SK-N-SH (cell line): ENCODE data around the gene RNF175. TPM values are rescaled to one million over a fixed set of nuclear protein-coding genes. Genes with fewer than 3 reads are reported as not detected.
A peak's percentile ranks its signal among the peaks of the same experiment; 100 is the strongest.

ENCODE experiments used
- CTCF ChIA-PET: fragments of 300-600, 350-600 bp; formaldehyde crosslinking; extraction: SDS; loops from one replicate; lab custom pipeline; 2021; lab: Yijun Ruan, JAX
- POLR2A ChIA-PET: fragments of 350-600 bp; sonication (Branson Sonifier 250); formaldehyde crosslinking; extraction: SDS; loops from one replicate; lab custom pipeline; 2020; ENCODE audit warnings: antibody characterized with exemption, inconsistent platforms; lab: Yijun Ruan, JAX
- DNase-seq: peaks from one replicate; pipeline ENCODE4 v3.0.0; 2012
- H2AFZ ChIP-seq: fragments of 200-600 bp; sonication (generic); 2 replicates; pipeline ENCODE4 v1.8.1; 2016; ENCODE audit warnings: antibody characterized with exemption, mild to moderate bottlenecking, low read depth
- H3F3A ChIP-seq: fragments of 200-600 bp; sonication (generic); replicated peaks from 2 replicates; pipeline ENCODE3; 2016; ENCODE audit warnings: antibody characterized with exemption, mild to moderate bottlenecking; ENCODE audit not compliant: insufficient read depth
- H3K27ac ChIP-seq, 2 experiments: fragments of 200-500 bp in 1 of 2; fragments of 200-600 bp in 1 of 2; sonication (Bioruptor generic) in 1 of 2; sonication (generic), shearing (Covaris generic) in 1 of 2; 2 replicates each; pipeline versions ENCODE4 v1.5.1 to v1.6.1; 2014 to 2016; ENCODE audit warnings: low read depth in 2 of 2, inconsistent platforms in 1 of 2, low read length in 1 of 2, mild to moderate bottlenecking in 1 of 2, mixed read lengths in 1 of 2
- H3K27me3 ChIP-seq: fragments of 200-600 bp; sonication (generic), shearing (Covaris generic); 2 replicates; pipeline ENCODE4 v1.6.1; 2016; ENCODE audit warnings: mixed run types; ENCODE audit not compliant: insufficient read depth
- H3K36me3 ChIP-seq, 2 experiments: fragments of 200-500 bp in 1 of 2; fragments of 200-600 bp in 1 of 2; sonication (Bioruptor generic) in 1 of 2; sonication (generic) in 1 of 2; replicated peaks in 1 of 2; 2 replicates each; pipeline versions ENCODE3 to v1.5.1; 2014 to 2016; ENCODE audit warnings: low read length in 1 of 2, mild to moderate bottlenecking in 1 of 2; ENCODE audit not compliant: insufficient read depth in 2 of 2, control insufficient read depth in 1 of 2
- H3K4me1 ChIP-seq, 2 experiments: fragments of 200-500 bp in 1 of 2; fragments of 200-600 bp in 1 of 2; sonication (Bioruptor generic) in 1 of 2; sonication (generic), shearing (Covaris generic) in 1 of 2; 2 replicates each; pipeline versions ENCODE4 v1.5.1 to v1.6.1; 2014 to 2016; ENCODE audit warnings: low read depth in 1 of 2, low read length in 1 of 2, mixed run types in 1 of 2; ENCODE audit not compliant: insufficient read depth in 2 of 2, control insufficient read depth in 1 of 2
- H3K4me2 ChIP-seq: fragments of 200-600 bp; sonication (generic), shearing (Covaris generic); 2 replicates; pipeline ENCODE4 v1.6.1; 2017; ENCODE audit warnings: mixed run types
- H3K4me3 ChIP-seq, 2 experiments: fragments of 200-500 bp in 1 of 2; fragments of 200-600 bp in 1 of 2; sonication (Bioruptor generic) in 1 of 2; sonication (generic), shearing (Covaris generic) in 1 of 2; 2 replicates each; pipeline versions ENCODE4 v1.5.1 to v1.8.1; 2014 to 2016; ENCODE audit warnings: low read depth in 2 of 2, inconsistent platforms in 1 of 2, low read length in 1 of 2, mild to moderate bottlenecking in 1 of 2, mixed read lengths in 1 of 2, moderate library complexity in 1 of 2
- H3K79me2 ChIP-seq: fragments of 200-600 bp; sonication (generic); 2 replicates; pipeline ENCODE4 v1.8.1; 2017; ENCODE audit warnings: mild to moderate bottlenecking; ENCODE audit not compliant: insufficient read depth
- H3K9ac ChIP-seq: fragments of 200-600 bp; sonication (generic); 2 replicates; pipeline ENCODE4 v1.6.1; 2017; ENCODE audit warnings: mixed run types
- H3K9me2 ChIP-seq: fragments of 200-600 bp; sonication (generic); 2 replicates; pipeline ENCODE4 v1.6.1; 2017; ENCODE audit warnings: mixed run types
- H3K9me3 ChIP-seq: fragments of 200-600 bp; sonication (generic); 2 replicates; pipeline ENCODE4 v1.6.1; 2017; ENCODE audit warnings: mixed run types, mild to moderate bottlenecking, moderate library complexity
- H4K20me1 ChIP-seq: fragments of 200-600 bp; sonication (generic); 2 replicates; pipeline ENCODE4 v1.6.1; 2017; ENCODE audit warnings: mild to moderate bottlenecking, mixed run types; ENCODE audit not compliant: insufficient read depth
- CHD2 ChIP-seq: fragments of 150-350 bp; IDR thresholded peaks from 2 replicates; pipeline ENCODE4 v1.6.1; 2018; ENCODE audit warnings: low read length; ENCODE audit not compliant: partially characterized antibody
- ELF1 ChIP-seq: IDR thresholded peaks from 2 replicates; pipeline ENCODE4 v1.4.0; 2012
- EP300 ChIP-seq, 2 experiments: IDR thresholded peaks; 2 replicates each; pipeline versions ENCODE4 v1.4.0 to v1.6.1; 2012; ENCODE audit warnings: borderline replicate concordance in 1 of 2, low read depth in 1 of 2, low read length in 1 of 2
- FOSL2 ChIP-seq: IDR thresholded peaks from 2 replicates; pipeline ENCODE4 v1.4.0; 2012; ENCODE audit warnings: low read depth, mild to moderate bottlenecking, moderate library complexity, borderline replicate concordance
- FOXM1 ChIP-seq: IDR thresholded peaks from 2 replicates; pipeline ENCODE4 v1.4.0; 2012; ENCODE audit warnings: low read depth, mild to moderate bottlenecking
- GABPA ChIP-seq: IDR thresholded peaks from 2 replicates; pipeline ENCODE4 v1.4.0; 2012; ENCODE audit warnings: low read depth, mild to moderate bottlenecking
- MEF2A ChIP-seq: IDR thresholded peaks from 2 replicates; pipeline ENCODE4 v1.4.0; 2012; ENCODE audit warnings: low read depth, borderline replicate concordance
- NFIC ChIP-seq: IDR thresholded peaks from 2 replicates; pipeline ENCODE4 v1.4.0; 2012; ENCODE audit warnings: borderline replicate concordance
- NRF1 ChIP-seq: IDR thresholded peaks from 2 replicates; pipeline ENCODE4 v1.6.1; 2012; ENCODE audit warnings: low read depth, mild to moderate bottlenecking, low read length
- PBX3 ChIP-seq: IDR thresholded peaks from 2 replicates; pipeline ENCODE4; 2012
- POLR2AphosphoS5 ChIP-seq: IDR thresholded peaks from 2 replicates; pipeline ENCODE4 v1.6.1; 2012; ENCODE audit warnings: low read depth, low read length
- RCOR1 ChIP-seq: fragments of 150-350 bp; IDR thresholded peaks from 2 replicates; pipeline ENCODE4 v1.6.1; 2017; ENCODE audit warnings: antibody characterized with exemption, low read length
- RFX5 ChIP-seq: IDR thresholded peaks from 2 replicates; pipeline ENCODE4 v1.6.1; 2012; ENCODE audit warnings: mild to moderate bottlenecking, improper control_type of control experiment, low read length
- SMC3 ChIP-seq: IDR thresholded peaks from 2 replicates; pipeline ENCODE4 v1.6.1; 2012; ENCODE audit warnings: low read depth, low read length, improper control_type of control experiment
- TAF1 ChIP-seq: IDR thresholded peaks from 2 replicates; pipeline ENCODE4 v1.6.1; 2012; ENCODE audit warnings: low read depth, mild to moderate bottlenecking, low read length, moderate library complexity, borderline replicate concordance
- TCF12 ChIP-seq: IDR thresholded peaks from 2 replicates; pipeline ENCODE4 v1.4.0; 2012
- USF1 ChIP-seq: IDR thresholded peaks from 2 replicates; pipeline ENCODE4 v1.4.0; 2012; ENCODE audit warnings: low read depth, borderline replicate concordance
- YY1 ChIP-seq: IDR thresholded peaks from 2 replicates; pipeline ENCODE4 v1.4.0; 2012; ENCODE audit warnings: low read depth, mild to moderate bottlenecking
- WGBS: methylation state at CpG from one replicate; pipeline ENCODE4 v1.1.6; 2017; ENCODE audit warnings: low lambda C conversion rate; 5-methylcytosine and 5-hydroxymethylcytosine counted together
- polyA plus RNA-seq, 3 experiments: library from polyadenylated mRNA; depleted of rRNA; stranded (reverse); fragments of >200 nt; gene quantifications; 2 replicates each; pipeline ENCODE4 v1.2.3, GENCODE V29; 2012
- TF ChIP-seq, protein P1 (sequence below): IDR thresholded peaks from 2 replicates; pipeline ENCODE4 v1.4.0; 2012; ENCODE audit warnings: low read depth
- TF ChIP-seq, protein P2 (sequence below): IDR thresholded peaks from 2 replicates; pipeline ENCODE4 v1.6.1; 2012; ENCODE audit warnings: mild to moderate bottlenecking, low read depth, low read length, moderate library complexity
- TF ChIP-seq, protein P3 (sequence below): fragments of 200-600 bp; sonication (generic); IDR thresholded peaks from 2 replicates; pipeline ENCODE4 v1.6.1; 2017; ENCODE audit warnings: antibody characterized with exemption, mild to moderate bottlenecking, moderate library complexity

RNF175 gene
- polyA plus RNA-seq, 1 of the 3 experiments (the other 2 are of a cell fraction) = 0.10 TPM

DNA sequence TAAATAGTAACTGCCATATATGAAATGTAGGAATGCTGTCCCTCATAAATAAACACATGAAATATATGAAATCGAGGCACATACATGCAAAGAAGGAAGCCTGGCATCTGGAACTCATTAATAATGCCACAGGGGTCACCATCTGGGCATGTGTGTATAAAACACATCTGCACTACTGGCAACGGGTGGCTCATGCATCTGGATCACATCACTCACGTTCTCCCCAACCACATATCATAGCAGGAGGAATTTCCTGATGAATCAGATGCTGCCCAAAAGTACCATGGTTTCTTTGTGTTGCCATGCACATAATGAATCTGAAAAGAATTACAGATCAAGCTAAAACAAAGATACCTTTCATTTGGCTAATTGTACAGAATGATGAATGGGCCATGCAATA is 28.6 kb downstream of the RNF175 start (continued):
- peak; percentile 82 for TF ChIP-seq NFIC
- TF ChIP-seq, protein P1, sequence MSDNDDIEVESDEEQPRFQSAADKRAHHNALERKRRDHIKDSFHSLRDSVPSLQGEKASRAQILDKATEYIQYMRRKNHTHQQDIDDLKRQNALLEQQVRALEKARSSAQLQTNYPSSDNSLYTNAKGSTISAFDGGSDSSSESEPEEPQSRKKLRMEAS = 0 out of 2 replicates have a peak, but pooled peaks have one; percentile 21
- peak; percentile 22; the same call in 1 of the 2 replicates for TF ChIP-seq USF1
- no peak for TF ChIP-seq RFX5
- TF ChIP-seq SMC3 = no peak
- TF ChIP-seq RCOR1 = peak; percentile 99
- TF ChIP-seq TCF12 = peak; percentile 100
- 0 out of 2 replicates have a peak, but pooled peaks have one; percentile 54 for TF ChIP-seq MEF2A
- TF ChIP-seq PBX3 = peak; percentile 96
- peak; percentile 90 for TF ChIP-seq CHD2
- TF ChIP-seq GABPA = no peak
- TF ChIP-seq, protein P2, sequence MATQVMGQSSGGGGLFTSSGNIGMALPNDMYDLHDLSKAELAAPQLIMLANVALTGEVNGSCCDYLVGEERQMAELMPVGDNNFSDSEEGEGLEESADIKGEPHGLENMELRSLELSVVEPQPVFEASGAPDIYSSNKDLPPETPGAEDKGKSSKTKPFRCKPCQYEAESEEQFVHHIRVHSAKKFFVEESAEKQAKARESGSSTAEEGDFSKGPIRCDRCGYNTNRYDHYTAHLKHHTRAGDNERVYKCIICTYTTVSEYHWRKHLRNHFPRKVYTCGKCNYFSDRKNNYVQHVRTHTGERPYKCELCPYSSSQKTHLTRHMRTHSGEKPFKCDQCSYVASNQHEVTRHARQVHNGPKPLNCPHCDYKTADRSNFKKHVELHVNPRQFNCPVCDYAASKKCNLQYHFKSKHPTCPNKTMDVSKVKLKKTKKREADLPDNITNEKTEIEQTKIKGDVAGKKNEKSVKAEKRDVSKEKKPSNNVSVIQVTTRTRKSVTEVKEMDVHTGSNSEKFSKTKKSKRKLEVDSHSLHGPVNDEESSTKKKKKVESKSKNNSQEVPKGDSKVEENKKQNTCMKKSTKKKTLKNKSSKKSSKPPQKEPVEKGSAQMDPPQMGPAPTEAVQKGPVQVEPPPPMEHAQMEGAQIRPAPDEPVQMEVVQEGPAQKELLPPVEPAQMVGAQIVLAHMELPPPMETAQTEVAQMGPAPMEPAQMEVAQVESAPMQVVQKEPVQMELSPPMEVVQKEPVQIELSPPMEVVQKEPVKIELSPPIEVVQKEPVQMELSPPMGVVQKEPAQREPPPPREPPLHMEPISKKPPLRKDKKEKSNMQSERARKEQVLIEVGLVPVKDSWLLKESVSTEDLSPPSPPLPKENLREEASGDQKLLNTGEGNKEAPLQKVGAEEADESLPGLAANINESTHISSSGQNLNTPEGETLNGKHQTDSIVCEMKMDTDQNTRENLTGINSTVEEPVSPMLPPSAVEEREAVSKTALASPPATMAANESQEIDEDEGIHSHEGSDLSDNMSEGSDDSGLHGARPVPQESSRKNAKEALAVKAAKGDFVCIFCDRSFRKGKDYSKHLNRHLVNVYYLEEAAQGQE = no peak
- TF ChIP-seq EP300 (IDR thresholded peaks at IDR 0.05; ENCODE audit: borderline replicate concordance in 1 of 2, low read depth in 1 of 2, low read length in 1 of 2) = peak; percentile 84 to 95; a peak in 3 of 4 replicates
- TF ChIP-seq POLR2AphosphoS5 = peak; percentile 97

DNA sequence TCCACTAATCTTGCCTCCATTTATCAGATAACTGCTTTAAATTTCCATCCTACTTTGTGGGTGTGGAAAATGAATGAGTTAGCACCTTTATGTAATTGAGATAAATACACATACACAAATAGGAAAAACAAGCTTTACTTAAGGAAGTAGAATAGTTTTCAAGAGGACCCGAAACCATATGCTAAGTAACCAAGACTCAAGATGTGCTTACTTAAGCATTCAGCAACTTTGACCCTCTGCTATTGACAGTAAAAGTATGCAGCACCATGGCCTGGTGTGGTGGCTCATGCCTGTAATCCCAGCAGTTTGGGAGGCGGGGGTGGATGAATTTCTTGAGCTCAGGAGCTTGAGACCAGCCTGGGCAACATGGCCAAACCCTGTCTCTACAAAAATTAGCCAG is 29.9 kb downstream of the RNF175 start:
- Histone ChIP-seq H4K20me1 (no peaks in the 10 kb centered on the region), H3K79me2 (no peaks in the 10 kb centered on the region), H3K36me3 (no peaks in the 10 kb centered on the region), H3K27ac (no peak overlapping the region), H3K27me3 (no peaks in the 10 kb centered on the region), H3K4me2 (no peak overlapping the region), H3K4me3 (no peak overlapping the region), H3K9ac (no peak overlapping the region), H3K9me3 (no peaks in the 10 kb centered on the region), H3K9me2 (no peaks in the 10 kb centered on the region), H3K4me1 (peaks cover 6 to 9% of the 10 kb centered on the region in 2 experiments; a peak in 3 of 4 replicates), H2AFZ (no peak overlapping the region), H3F3A (peaks cover 13% of the 10 kb centered on the region)
- TF ChIP-seq FOSL2 (no peak), YY1 (no peak), USF1 (no peak), ELF1 (no peak), SMC3 (no peak), NFIC (no peak), CHD2 (no peak), FOXM1 (no peak), NRF1 (no peak), TAF1 (no peak)
- TF ChIP-seq, protein P3, sequence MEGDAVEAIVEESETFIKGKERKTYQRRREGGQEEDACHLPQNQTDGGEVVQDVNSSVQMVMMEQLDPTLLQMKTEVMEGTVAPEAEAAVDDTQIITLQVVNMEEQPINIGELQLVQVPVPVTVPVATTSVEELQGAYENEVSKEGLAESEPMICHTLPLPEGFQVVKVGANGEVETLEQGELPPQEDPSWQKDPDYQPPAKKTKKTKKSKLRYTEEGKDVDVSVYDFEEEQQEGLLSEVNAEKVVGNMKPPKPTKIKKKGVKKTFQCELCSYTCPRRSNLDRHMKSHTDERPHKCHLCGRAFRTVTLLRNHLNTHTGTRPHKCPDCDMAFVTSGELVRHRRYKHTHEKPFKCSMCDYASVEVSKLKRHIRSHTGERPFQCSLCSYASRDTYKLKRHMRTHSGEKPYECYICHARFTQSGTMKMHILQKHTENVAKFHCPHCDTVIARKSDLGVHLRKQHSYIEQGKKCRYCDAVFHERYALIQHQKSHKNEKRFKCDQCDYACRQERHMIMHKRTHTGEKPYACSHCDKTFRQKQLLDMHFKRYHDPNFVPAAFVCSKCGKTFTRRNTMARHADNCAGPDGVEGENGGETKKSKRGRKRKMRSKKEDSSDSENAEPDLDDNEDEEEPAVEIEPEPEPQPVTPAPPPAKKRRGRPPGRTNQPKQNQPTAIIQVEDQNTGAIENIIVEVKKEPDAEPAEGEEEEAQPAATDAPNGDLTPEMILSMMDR = no peak
- TF ChIP-seq, protein P1 = no peak
- WGBS = 81% methylated on average over 2 of the region's 2 CpGs
- DNase-seq = no peak
- CTCF ChIA-PET = interaction anchor here (2.4 to 2.8 kb wide), 2 partner anchors 20 to 95 kb away, joined by 7 to 15 read pairs; no protein-coding TSS in a partner anchor
- POLR2A ChIA-PET = no interaction called here
